ENCODE measurements around the gene DPAGT1. TPM values are rescaled to one million over a fixed set of nuclear protein-coding genes. Genes with fewer than 3 reads are reported as not detected.
A peak's percentile ranks its signal among the peaks of the same experiment; 100 is the strongest.

Gene DPAGT1
- total RNA-seq, 1 donor from 2014 or later, result 12.1 TPM

- TF ChIP-seq, protein P1, sequence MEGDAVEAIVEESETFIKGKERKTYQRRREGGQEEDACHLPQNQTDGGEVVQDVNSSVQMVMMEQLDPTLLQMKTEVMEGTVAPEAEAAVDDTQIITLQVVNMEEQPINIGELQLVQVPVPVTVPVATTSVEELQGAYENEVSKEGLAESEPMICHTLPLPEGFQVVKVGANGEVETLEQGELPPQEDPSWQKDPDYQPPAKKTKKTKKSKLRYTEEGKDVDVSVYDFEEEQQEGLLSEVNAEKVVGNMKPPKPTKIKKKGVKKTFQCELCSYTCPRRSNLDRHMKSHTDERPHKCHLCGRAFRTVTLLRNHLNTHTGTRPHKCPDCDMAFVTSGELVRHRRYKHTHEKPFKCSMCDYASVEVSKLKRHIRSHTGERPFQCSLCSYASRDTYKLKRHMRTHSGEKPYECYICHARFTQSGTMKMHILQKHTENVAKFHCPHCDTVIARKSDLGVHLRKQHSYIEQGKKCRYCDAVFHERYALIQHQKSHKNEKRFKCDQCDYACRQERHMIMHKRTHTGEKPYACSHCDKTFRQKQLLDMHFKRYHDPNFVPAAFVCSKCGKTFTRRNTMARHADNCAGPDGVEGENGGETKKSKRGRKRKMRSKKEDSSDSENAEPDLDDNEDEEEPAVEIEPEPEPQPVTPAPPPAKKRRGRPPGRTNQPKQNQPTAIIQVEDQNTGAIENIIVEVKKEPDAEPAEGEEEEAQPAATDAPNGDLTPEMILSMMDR (IDR thresholded peaks at IDR 0.05; ENCODE audit: insufficient read depth, low read length, severe bottlenecking), result no peak
- H3K27me3 ChIP-seq (ENCODE audit: control insufficient read depth, insufficient read depth, low read length), result no peaks in the 10 kb centered on the region
- DNase-seq (ENCODE audit: low read depth) (no peak), FAIRE-seq (no peak)
- peak overlapping the region; percentile 68 for H3K4me3 ChIP-seq (ENCODE audit: low read depth, low read length)
- H3K36me3 ChIP-seq (ENCODE audit: control insufficient read depth, insufficient read depth, low read length), result peaks cover 17% of the 10 kb centered on the region
Observed at GRCh38 chr11:119093942-119094815, 7.5 kb downstream of the DPAGT1 start.

- peak overlapping the region; percentile 68 for H3K4me3 ChIP-seq (ENCODE audit: low read depth, low read length)
- no peak for FAIRE-seq
- TF ChIP-seq, protein P1 (IDR thresholded peaks at IDR 0.05; ENCODE audit: insufficient read depth, low read length, severe bottlenecking), result no peak
- peaks cover 16% of the 10 kb centered on the region for H3K36me3 ChIP-seq (ENCODE audit: control insufficient read depth, insufficient read depth, low read length)
- no peaks in the 10 kb centered on the region for H3K27me3 ChIP-seq (ENCODE audit: control insufficient read depth, insufficient read depth, low read length)
- DNase-seq (ENCODE audit: low read depth), result no peak
Observed at GRCh38 chr11:119092880-119093842, 8.5 kb downstream of the DPAGT1 start.

DNA sequence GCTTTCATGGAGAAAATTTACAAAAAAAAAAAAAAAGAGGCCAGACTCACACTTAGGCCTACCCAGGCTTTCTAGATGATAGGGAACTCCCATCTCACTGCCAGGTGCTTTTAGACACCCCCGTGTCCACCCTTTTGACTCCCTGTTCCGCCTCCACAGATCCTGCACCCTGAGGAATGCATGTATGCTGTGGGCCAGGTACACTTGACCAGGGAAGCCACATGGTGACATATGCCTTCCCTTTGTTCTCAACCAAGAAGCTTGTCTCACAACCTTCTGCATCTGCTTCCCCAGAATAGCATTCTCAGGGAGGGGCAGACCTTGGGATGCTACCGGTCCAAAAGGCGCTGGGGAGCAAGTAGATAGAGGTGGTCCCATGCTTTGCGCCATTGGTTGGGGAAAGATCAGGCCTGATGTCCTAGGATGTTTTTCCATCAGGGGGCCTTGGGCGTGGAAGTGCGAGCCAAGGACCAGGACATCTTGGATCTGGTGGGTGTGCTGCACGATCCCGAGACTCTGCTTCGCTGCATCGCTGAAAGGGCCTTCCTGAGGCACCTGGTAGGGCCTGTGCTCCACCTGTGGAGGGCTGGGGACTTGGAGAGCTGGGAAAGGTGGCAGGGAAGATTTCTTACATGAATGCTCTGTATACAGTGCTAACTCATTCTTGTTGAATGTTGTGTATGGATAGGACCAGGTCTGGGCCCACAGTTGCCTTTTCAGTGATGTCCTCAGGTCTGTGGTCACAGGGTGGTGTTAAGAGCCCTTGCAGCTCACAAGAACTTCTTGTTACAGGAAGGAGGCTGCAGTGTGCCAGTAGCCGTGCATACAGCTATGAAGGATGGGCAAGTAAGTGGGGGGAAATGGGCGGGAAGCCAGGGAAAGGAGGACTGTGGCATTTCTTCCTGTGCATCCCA, 9.4 kb downstream of the DPAGT1 start:
- no peak overlapping the region for H3K4me3 ChIP-seq (ENCODE audit: low read depth, low read length)

DNA sequence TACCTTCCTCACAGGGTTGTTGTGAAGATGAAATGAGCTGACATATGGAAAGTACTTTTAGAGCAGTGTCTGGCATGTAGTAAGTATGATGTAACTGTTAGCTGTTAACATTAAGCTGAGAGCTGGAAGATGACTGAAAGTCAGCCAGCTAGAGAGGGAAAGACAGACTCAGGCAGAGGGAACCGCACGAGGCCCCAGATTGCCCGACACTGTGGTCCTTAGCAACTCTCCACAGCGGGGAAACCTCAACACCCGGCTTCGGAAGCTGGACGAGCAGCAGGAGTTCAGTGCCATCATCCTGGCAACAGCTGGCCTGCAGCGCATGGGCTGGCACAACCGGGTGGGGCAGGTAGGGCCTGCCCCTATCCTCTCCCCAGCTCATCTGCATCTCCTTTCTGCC, 10.5 kb downstream of the DPAGT1 start:
- no peak for FAIRE-seq

More for the DNA sequence above, 9.4 kb downstream of the DPAGT1 start:
- peaks cover 10% of the 10 kb centered on the region for H3K36me3 ChIP-seq (ENCODE audit: control insufficient read depth, insufficient read depth, low read length)
- H3K27me3 ChIP-seq (ENCODE audit: control insufficient read depth, insufficient read depth, low read length), result no peaks in the 10 kb centered on the region
- TF ChIP-seq, protein P1 (IDR thresholded peaks at IDR 0.05; ENCODE audit: insufficient read depth, low read length, severe bottlenecking), result no peak
- FAIRE-seq, result peak; percentile 28
- no peak for DNase-seq (ENCODE audit: low read depth)

More for the DNA sequence above, 10.5 kb downstream of the DPAGT1 start:
- Histone ChIP-seq H3K36me3 (ENCODE audit: control insufficient read depth, insufficient read depth, low read length) (peaks cover 4% of the 10 kb centered on the region), H3K4me3 (ENCODE audit: low read depth, low read length) (no peak overlapping the region), H3K27me3 (ENCODE audit: control insufficient read depth, insufficient read depth, low read length) (no peaks in the 10 kb centered on the region)
- TF ChIP-seq, protein P1 (IDR thresholded peaks at IDR 0.05; ENCODE audit: insufficient read depth, low read length, severe bottlenecking), result no peak
- no peak for DNase-seq (ENCODE audit: low read depth)
